ENCODE measurements around the gene FSHR.

FSHR gene

DNA sequence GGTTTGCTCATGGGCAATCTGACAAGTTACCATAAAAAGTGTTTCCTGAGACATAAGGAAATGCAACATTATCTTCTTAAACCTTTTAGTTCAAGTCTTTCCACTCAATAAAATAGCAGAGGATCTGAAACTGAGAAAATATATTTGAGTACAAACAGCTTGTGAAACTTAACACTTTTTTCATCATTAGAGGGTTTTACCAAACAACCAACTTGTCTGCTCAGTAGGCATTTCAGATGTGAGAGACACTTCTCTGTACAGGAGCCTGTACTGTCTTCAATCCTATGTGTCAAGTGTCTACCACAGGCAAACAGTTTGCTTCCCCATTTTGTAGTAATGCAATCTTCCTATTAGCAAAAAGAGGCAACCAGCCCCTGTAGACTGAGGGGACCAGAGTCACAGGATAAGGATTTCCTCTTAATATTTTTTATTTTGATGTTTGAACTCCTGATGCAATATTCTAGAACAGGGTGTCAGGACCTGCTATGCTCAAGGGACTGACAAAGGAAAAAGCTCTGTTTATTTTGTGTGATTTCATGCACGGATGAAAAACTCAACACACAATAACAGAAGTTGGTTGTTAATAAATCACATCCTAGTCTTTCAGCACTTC, 239.7 kb downstream of the FSHR start:
- H3K4me3 ChIP-seq (ENCODE audit: low read length) = no peak overlapping the region
- TF ChIP-seq, protein P1, sequence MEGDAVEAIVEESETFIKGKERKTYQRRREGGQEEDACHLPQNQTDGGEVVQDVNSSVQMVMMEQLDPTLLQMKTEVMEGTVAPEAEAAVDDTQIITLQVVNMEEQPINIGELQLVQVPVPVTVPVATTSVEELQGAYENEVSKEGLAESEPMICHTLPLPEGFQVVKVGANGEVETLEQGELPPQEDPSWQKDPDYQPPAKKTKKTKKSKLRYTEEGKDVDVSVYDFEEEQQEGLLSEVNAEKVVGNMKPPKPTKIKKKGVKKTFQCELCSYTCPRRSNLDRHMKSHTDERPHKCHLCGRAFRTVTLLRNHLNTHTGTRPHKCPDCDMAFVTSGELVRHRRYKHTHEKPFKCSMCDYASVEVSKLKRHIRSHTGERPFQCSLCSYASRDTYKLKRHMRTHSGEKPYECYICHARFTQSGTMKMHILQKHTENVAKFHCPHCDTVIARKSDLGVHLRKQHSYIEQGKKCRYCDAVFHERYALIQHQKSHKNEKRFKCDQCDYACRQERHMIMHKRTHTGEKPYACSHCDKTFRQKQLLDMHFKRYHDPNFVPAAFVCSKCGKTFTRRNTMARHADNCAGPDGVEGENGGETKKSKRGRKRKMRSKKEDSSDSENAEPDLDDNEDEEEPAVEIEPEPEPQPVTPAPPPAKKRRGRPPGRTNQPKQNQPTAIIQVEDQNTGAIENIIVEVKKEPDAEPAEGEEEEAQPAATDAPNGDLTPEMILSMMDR (conservative IDR thresholded peaks at IDR 0.05; ENCODE audit: low read length) = no peak
- DNase-seq (ENCODE audit: low read depth) = no peak
